HG02678 (cell line): Measurements from ENCODE around the gene WDR75.

ENCODE experiments used
- ATAC-seq: cut with Tn5 transposase; IDR thresholded peaks from one replicate; pipeline ENCODE4 v1.9.1; 2021; ENCODE audit warnings: mild to moderate bottlenecking, moderate library complexity; ENCODE audit not compliant: unreplicated experiment

Gene WDR75

GRCh38 chr2:189492451-189492850 lies 51.2 kb downstream of the WDR75 start:
- ATAC-seq, result no peak

DNA sequence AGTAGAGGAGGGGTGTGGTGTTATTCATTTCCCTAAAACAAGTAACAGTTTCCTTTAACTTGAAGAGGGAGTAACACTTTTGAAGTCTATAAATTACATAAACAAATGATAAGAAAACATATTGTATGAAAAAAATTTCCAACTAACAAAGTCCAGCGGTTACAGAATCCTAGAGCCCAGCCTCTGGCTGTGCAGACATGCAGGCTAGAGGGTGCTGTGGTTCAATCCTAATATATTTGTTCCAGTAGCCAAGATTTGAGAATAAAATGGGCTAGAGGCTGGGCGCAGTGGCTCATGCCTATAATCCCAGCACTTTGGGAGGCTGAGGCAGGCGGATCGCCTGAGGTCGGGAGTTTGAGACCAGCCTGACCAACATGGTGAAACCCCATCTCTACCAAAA lies 56.9 kb downstream of the WDR75 start:
- ATAC-seq, result no peak

GRCh38 chr2:189499137-189499536 lies 57.9 kb downstream of the WDR75 start:
- ATAC-seq, result no peak

DNA sequence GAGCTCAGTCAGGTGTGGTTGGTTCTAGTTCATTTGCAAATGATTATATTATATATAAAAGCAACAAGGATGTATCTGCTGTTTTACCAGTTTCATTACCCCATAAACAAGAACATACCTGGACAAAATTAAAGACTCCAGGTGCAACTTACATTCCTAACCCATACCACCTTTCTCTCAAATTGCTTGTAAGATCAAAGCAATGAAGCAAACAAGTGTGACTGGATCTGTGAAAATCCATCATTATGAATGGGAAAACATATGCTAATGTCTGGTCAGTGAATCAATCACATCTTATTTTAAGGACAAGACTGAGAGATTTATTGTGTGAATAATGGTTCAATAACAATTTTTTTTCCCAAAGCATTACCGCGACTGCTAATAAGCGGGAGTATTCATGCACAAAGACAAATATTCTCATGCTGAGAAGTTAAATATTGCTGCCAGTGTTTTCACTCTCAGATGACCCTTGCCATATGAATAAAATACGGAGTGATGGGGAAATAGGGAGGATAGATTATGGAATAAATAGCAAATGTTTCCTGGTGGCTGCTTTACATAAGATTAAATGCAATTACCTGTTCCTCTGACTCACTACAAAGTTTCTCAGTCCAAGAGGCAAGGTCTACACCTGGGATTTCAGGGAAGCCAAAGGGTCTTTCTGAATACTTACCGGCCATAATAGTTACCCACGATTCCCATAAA lies 59.3 kb downstream of the WDR75 start:
- no peak for ATAC-seq

DNA sequence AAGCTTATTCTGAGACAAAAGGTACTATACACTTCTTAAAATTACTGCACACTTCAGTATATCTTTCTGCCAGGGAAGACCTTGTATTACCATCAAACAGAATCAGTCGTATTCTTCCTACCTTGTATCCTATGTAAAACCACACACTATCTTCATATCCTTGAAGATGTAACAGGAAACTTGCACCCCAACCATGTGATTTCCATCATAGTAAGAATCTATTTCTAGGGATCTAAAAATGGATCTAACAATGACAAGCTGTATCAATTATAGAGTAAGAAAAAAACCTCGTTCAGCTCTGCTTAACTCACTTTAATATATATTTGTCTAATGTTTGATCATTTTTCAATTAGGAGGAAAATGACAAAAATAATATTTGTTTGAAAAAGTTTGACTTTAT lies 60.2 kb downstream of the WDR75 start:
- ATAC-seq, result no peak

GRCh38 chr2:189502714-189503113 lies 61.4 kb downstream of the WDR75 start:
- no peak for ATAC-seq

GRCh38 chr2:189504238-189504637 lies 63.0 kb downstream of the WDR75 start:
- no peak for ATAC-seq

DNA sequence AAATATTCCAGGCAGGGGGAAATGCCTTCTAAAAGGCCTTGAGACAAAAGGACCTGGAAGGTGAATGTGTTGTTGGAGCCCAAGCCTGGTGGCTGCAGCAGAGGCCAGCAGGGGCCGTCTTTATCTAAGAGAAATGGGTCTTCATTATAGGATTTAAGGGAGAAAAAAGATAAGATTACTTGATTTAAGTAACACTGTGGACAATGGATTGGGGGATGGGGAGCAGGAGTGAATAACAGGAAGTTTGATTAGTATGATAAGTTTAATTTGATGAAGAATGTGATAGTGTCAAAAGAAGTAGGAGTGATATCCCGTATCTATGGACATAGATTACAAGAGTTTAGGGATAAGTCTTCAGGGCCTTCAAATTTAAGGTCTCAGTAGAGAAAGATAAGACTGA lies 64.2 kb downstream of the WDR75 start:
- ATAC-seq, result no peak

GRCh38 chr2:189506514-189506976 lies 65.3 kb downstream of the WDR75 start:
- no peak for ATAC-seq

DNA sequence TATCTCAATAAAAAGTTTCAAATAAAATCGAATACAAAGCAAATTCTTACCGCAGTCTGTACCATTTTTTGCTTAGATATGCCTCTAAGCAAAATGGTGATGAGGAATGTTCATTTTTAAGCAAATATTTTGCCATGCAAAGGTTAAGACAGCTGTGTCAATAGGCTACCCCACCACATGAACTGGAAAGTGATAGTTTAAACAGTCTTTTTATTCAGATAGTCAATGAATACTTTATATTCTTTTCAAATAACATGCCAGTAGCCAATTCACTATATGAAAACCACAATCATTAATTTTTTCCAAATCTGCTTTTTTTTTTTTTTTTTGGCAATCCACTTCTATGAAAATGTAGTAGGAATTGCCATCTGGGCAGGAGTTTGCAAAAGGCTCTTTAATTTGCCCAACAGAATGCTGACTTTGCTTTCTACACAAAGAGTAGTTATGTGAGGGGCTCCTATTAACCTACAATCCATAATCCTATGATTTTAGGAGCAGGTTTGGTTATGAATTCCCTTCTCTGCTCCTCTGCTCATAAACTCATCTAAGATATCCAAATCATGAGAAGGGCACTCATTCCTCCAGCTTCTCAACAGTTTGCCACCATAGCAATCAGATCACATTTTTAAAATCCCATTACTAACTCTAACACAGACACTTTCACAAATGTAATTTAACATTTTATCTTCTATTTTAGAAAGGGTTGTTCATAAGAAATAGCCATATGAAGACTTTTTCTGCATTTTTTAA lies 70.1 kb downstream of the WDR75 start:
- ATAC-seq, result no peak

- no peak for ATAC-seq
These were observed 70.7 kb downstream of the WDR75 start for GRCh38 chr2:189511960-189512319.

DNA sequence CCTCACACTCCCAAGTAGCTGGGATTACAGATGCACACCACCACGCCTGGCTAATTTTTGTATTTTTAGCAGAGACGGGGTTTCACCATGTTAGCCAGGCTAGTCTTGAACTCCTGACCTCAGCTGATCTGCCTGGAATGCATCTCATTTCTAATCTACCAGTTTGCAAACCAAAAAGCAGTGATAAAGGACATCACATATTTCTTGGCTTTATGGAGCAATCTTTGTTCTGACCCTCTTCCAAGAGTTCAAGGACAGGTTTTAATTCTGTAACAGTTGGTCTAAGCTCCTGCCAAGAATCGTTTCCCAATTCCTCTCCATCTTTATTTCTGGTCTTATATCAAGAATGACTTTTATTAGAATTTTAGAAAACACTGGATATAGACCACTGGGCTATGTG lies 71.6 kb downstream of the WDR75 start:
- ATAC-seq, result no peak

DNA sequence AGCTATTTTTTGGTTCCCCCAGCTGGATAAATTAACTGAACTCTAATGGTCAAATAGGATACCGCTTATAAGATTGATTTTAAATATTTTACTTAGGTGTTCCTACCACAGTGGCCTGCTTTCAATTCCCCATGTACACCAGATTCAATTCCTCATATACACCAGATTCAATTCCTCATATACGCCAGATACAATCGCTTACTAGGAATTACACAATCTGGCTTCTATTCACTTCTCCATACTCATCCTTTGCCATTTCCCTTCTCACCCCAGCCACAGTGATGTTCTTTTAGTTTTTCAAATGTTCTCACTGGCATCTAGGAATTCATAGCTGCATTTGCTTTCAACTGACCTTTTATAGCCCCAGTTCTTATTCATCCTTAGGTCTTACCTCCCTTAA lies 72.8 kb downstream of the WDR75 start:
- no peak for ATAC-seq

DNA sequence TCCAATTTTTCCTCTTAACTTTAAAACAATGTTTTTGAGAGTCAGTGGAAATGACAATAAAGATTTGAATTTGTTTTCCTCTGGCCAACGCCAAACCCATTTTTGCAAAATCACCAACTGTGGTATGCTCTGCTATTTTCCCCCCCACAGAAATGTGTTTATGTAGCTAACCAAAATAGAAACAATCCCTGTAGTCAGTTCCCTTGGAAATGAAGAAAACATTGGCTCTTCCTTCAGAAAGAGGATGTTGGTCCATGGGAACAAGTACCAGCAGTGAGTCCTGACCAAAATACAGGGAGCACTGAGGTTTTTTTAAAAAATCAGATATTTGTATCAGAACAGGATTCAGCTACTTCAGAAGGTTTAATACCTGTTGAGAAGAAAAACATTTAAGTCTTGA lies 74.0 kb downstream of the WDR75 start:
- no peak for ATAC-seq

- no peak for ATAC-seq
These were observed 75.3 kb downstream of the WDR75 start for GRCh38 chr2:189516546-189516945.

- no peak for ATAC-seq
These were observed 76.7 kb downstream of the WDR75 start for GRCh38 chr2:189517847-189518535.

DNA sequence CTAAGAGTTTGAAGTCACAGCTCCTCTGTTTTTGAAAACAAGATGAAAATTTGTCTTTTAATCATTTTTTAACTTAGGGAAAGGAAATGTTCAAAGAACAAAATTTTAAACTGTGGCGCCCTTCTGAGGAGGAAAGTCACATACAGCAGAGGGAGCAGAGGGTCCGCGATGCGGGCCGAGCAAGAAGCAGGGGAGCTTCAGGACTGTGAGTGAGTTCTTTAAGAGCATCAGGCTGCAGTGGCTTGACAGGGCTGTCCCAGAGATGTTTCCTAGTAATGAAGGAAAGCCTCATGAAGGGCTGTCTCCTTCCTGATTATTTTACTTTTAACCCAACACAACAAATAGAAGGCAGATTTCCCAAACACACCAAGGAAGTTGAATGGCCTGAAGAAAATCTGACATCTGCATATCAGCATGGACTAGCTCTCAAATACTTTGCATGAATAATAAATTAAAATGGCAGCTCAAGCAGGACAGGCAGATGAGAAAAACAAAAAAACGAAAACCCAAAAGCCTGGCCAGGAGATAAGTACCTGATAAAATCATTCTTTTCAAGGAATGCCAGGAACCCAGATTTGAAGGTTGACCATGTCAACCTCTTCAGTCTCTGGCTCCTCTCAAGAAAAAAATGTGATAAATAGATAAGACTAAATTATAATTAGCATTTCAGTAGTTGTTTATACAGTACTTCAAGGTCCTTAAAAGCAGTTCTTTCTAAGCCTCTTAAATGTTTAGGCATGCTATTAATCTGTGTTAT lies 78.5 kb downstream of the WDR75 start:
- no peak for ATAC-seq

DNA sequence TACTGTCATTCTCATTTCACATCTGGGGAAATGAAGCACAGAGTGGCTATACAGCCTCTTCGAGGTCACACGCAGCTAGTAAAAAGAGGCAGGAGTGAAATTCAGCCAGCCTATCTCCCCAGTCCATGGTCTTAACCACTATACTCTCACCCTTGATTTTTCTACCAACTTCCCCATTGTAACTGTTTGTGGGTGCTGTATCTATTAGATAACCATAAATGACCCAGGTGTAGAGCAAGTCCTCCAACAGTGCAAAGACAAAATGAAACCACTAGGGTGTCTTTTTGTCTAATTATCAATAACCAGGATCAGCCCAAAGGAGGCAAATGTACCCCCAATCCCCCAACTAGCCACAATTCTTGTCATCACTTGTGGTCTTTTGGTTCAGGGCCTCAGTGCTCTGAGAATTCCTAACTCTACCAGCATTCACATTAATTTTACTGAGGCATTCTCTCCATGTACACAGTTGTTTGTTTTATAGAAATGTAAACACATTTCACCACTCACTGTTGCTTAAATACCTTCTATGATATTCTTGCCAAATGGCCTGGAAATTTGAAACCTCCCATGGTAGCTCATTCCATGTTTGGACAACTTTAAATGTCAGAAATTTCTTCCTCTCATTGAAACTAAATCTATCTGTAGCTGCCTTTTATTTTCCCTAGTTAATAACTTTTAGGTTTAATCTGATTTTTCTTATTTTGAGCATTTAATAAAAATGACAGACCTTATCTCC lies 80.6 kb downstream of the WDR75 start:
- no peak for ATAC-seq

GRCh38 chr2:189522435-189523151 lies 81.3 kb downstream of the WDR75 start:
- no peak for ATAC-seq

- no peak for ATAC-seq
These were observed 83.5 kb downstream of the WDR75 start for GRCh38 chr2:189524746-189525145.
